Measurements from ENCODE around the gene POLR2J3.
"Not testable (repeated sequence)": the region's sequence is repeated elsewhere in the genome, so short reads cannot be mapped to it uniquely, and the experiment has no call there.

Gene POLR2J3

DNA sequence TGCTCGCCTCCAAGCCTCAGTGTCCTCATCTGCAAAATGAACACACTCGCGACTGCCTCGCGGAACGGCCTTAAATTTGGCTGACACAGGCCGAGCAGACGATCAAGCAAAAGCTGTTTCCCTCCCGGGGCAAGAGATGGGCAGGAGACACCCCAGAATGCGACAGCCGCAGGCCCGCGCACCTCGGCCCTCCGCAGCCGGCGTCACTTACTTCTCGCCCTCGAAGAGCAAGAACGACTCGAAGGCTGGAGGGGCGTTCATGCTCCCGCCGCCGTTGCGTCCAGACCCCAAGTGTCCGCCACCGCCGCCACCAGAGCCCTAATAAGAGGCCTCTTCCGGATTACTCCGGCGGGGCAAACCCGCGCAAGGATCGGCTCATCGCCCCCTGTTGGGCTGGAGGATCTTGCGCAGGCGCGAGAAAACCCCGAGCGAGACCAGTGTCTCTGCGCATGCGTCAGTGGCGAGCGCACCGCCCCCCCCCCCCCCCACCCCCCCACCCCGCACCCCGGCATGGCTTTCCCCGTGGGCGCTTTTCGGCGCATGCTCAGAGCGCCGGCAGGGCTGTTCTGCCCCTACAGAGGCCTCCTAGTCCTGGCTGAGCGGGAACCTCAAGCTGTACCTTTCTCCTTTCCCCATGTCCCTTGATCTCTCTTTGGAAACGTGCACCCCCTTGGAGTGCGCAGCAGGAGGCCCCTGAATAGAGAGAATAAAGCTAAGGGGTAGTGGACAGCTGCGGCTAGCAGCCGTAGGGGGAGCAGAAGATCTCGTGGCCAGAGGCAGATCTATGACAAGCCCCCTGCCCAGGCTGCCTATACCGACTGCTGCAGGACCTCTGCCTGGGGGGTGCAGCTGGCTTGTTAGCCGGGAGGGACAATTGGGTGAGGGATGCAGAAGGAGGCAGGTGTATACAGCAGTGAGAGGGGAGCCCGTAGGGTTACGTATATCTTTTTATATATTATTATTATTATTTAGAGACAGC lies at the start of gene POLR2J3:
Gene POLR2J3 (minus strand): TSS at position 323 of the 979 bp plus-strand sequence. CDS start 62 bp downstream, at position 261.
- H3K4me3 ChIP-seq (ENCODE audit: low read length in 2 of 2) = peak within 1 kb of the TSS; percentile 71 to 80
- not testable (repeated sequence) for H3K36me3 ChIP-seq (ENCODE audit: control insufficient read depth in 2 of 2, insufficient read depth in 2 of 2, low read length in 2 of 2); H3K9me3 ChIP-seq (ENCODE audit: control insufficient read depth in 2 of 2, low read length in 2 of 2); H3K27me3 ChIP-seq (ENCODE audit: control insufficient read depth in 2 of 2, insufficient read depth in 2 of 2, low read length in 2 of 2); H3K4me1 ChIP-seq (ENCODE audit: control insufficient read depth in 2 of 2, insufficient read depth in 2 of 2, low read length in 2 of 2)
- H3K27ac ChIP-seq (ENCODE audit: low read depth in 2 of 2, low read length in 2 of 2) = peak within 1 kb of the TSS in 1 of 2 donors; percentile 52
- H3K9ac ChIP-seq (ENCODE audit: low read depth in 1 of 2, low read length in 2 of 2) = peak within 1 kb of the TSS; percentile 69 to 77

DNA sequence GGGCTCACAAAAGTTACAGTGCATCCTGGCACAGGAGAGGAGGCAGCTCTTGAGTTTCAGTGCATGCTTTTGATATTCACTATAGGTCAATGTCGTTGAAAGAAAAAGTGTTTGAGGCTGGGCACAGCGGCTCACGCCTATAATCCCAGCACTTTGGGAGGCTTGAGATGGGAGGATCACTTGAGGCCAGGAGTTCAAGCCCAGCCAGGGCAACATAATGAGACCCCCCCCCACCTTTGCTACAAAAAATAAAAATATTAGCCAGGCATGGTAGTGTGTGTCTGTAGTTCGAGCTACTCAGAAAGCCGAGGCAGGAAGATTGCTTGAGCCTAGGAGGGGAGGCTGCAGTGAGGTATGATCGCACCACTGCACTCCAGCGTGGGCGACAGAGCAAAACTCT lies 45.7 kb upstream of the POLR2J3 start:
- not testable (repeated sequence) for H3K36me3 ChIP-seq (ENCODE audit: control insufficient read depth in 2 of 2, insufficient read depth in 2 of 2, low read length in 2 of 2); H3K4me3 ChIP-seq (ENCODE audit: low read length in 2 of 2); H3K9ac ChIP-seq (ENCODE audit: low read depth in 1 of 2, low read length in 2 of 2); H3K4me1 ChIP-seq (ENCODE audit: control insufficient read depth in 2 of 2, insufficient read depth in 2 of 2, low read length in 2 of 2); H3K9me3 ChIP-seq (ENCODE audit: control insufficient read depth in 2 of 2, low read length in 2 of 2); H3K27ac ChIP-seq (ENCODE audit: low read depth in 2 of 2, low read length in 2 of 2); H3K27me3 ChIP-seq (ENCODE audit: control insufficient read depth in 2 of 2, insufficient read depth in 2 of 2, low read length in 2 of 2)

DNA sequence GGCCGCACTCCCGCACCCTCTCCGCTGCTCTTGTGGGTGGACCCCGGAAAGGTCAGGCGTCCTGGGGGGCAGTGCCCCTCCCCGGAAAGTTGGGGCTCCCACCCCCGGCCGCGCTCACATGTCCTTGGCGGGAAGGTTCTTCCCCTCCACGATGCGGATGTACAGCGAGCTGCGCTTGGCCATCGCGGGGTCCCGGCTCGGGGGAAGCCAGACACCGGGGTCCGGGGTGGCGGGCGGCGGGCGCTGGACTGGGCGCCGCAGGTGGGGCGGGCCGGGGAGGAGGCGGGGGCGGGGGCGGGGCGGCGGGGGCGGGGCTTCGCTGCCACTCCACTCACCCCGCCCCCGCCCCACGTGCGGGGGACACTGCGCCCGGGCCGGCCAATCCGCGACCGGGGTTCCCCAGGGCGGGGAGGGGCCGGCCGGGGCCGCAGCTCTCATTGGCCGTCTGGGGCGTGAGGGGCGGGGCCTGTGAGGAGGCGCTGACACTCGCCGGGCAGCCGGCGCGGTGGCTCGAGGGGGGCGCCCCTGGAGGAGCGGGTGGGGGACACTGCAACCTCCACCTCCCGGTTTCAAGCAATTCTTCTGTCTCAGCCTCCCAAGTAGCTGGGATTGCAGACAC lies 44.2 kb upstream of the POLR2J3 start, which contains the start of gene RASA4:
Gene RASA4 (minus strand): TSS at position 250 of the 619 bp plus-strand sequence. CDS start 67 bp downstream, at position 183.
- H3K27me3 ChIP-seq (ENCODE audit: control insufficient read depth in 2 of 2, insufficient read depth in 2 of 2, low read length in 2 of 2); H3K4me1 ChIP-seq (ENCODE audit: control insufficient read depth in 2 of 2, insufficient read depth in 2 of 2, low read length in 2 of 2); H3K27ac ChIP-seq (ENCODE audit: low read depth in 2 of 2, low read length in 2 of 2); H3K9me3 ChIP-seq (ENCODE audit: control insufficient read depth in 2 of 2, low read length in 2 of 2); H3K9ac ChIP-seq (ENCODE audit: low read depth in 1 of 2, low read length in 2 of 2); H3K36me3 ChIP-seq (ENCODE audit: control insufficient read depth in 2 of 2, insufficient read depth in 2 of 2, low read length in 2 of 2): not testable (repeated sequence)
- peak within 1 kb of the TSS in 1 of 2 donors; percentile 48 for H3K4me3 ChIP-seq (ENCODE audit: low read length in 2 of 2)

DNA sequence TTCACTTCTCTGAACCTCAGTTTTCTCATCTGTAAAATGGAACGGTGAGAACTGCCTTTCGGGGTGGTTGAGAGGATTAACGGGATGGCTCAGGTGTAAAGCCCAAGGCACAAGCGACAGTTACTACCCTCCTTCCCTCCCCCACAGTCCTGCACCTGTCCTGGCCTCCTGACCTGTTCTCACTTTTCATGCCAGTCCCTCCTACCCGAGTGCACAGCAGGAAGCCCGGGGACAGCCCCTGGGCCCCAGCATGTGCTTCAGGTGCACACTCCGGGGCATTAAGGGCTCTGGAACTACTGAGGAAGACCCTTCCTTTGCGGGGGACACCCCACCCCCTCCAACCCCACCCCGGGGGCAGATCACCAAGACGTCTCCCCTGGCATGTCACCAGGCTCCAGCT lies 43.5 kb upstream of the POLR2J3 start:
- H3K36me3 ChIP-seq (ENCODE audit: control insufficient read depth in 2 of 2, insufficient read depth in 2 of 2, low read length in 2 of 2); H3K27me3 ChIP-seq (ENCODE audit: control insufficient read depth in 2 of 2, insufficient read depth in 2 of 2, low read length in 2 of 2); H3K27ac ChIP-seq (ENCODE audit: low read depth in 2 of 2, low read length in 2 of 2); H3K9ac ChIP-seq (ENCODE audit: low read depth in 1 of 2, low read length in 2 of 2); H3K4me1 ChIP-seq (ENCODE audit: control insufficient read depth in 2 of 2, insufficient read depth in 2 of 2, low read length in 2 of 2); H3K9me3 ChIP-seq (ENCODE audit: control insufficient read depth in 2 of 2, low read length in 2 of 2); H3K4me3 ChIP-seq (ENCODE audit: low read length in 2 of 2): not testable (repeated sequence)

DNA sequence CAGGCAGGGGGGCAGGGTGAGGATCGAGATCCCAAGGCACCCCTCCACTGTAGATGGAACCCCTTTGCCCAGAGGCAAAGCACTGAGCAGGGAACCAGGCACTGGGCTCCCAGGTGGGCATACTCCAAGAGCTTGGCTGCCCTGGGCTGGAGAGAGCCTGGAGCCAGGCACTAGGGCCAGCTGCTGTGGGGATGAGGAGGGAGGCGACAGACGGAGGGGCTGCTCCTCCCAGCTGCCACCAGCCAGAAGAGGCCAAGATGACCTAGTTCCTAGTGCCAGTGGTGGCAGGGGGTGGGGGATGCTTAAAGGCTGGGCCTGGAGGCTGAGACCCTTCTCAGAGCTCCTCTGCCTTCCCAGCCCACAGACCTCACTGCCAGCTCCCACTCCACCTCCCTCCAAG lies 42.5 kb upstream of the POLR2J3 start:
- not testable (repeated sequence) for H3K9ac ChIP-seq (ENCODE audit: low read depth in 1 of 2, low read length in 2 of 2); H3K9me3 ChIP-seq (ENCODE audit: control insufficient read depth in 2 of 2, low read length in 2 of 2); H3K36me3 ChIP-seq (ENCODE audit: control insufficient read depth in 2 of 2, insufficient read depth in 2 of 2, low read length in 2 of 2); H3K27ac ChIP-seq (ENCODE audit: low read depth in 2 of 2, low read length in 2 of 2); H3K4me1 ChIP-seq (ENCODE audit: control insufficient read depth in 2 of 2, insufficient read depth in 2 of 2, low read length in 2 of 2); H3K4me3 ChIP-seq (ENCODE audit: low read length in 2 of 2); H3K27me3 ChIP-seq (ENCODE audit: control insufficient read depth in 2 of 2, insufficient read depth in 2 of 2, low read length in 2 of 2)

DNA sequence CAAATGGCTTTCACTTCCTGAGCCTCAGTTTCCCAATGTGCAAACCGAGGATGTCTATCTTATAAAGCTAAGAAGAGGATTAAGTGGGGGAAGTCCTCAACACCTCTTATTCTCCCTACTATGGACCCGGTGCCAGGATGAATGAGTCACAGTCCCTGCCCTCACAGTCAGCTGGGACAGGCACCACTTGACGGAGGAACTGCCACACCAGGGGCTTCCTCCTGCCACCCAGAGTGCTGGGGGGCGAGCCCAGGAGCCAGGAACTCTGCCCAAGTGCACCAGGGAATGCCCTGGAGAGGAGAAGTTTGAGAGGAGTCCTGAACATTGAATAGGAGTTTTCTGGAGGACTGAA lies 41.9 kb upstream of the POLR2J3 start:
- H3K9ac ChIP-seq (ENCODE audit: low read depth in 1 of 2, low read length in 2 of 2); H3K9me3 ChIP-seq (ENCODE audit: control insufficient read depth in 2 of 2, low read length in 2 of 2); H3K27ac ChIP-seq (ENCODE audit: low read depth in 2 of 2, low read length in 2 of 2): not testable (repeated sequence)

DNA sequence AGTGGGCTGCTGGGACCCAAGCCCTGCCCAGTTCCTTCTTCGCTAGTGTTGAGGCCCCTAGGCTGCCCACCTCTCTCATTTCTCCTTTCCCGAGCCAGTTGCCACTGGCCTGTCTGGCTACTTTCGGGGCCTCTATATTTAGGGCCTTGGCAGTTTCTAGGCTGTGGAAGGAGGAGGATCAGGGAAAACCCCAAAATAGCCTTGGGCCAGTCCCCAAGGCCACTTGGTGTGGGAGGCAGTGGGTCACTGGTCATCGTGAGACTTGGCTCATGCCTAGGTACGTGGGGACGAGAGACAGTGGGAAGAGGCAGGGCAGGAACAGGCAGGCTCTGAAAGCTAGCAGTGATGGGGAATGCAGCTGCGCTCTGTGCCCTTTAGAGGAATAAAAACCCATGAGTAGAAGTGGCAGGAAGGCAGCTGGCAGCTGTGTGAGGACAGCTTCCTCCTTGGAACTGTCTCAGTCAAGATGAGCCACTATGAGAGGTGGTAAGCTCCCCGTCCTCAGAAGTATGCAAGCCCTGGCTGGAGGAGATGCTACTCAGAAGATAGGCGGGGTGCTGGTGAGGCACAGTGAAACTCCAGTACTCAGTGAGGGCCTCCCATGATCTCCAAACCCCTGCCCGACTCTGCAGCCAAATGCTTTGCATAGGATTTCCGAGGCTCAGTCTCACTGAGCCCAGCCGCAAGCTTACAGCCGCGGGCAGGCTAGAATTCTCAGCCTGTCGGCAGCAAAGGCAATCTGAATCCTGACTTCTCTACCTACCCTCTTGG lies 41.4 kb upstream of the POLR2J3 start:
- not testable (repeated sequence) for H3K27ac ChIP-seq (ENCODE audit: low read depth in 2 of 2, low read length in 2 of 2)

More for the DNA sequence above, 41.9 kb upstream of the POLR2J3 start:
- H3K36me3 ChIP-seq (ENCODE audit: control insufficient read depth in 2 of 2, insufficient read depth in 2 of 2, low read length in 2 of 2); H3K4me1 ChIP-seq (ENCODE audit: control insufficient read depth in 2 of 2, insufficient read depth in 2 of 2, low read length in 2 of 2); H3K27me3 ChIP-seq (ENCODE audit: control insufficient read depth in 2 of 2, insufficient read depth in 2 of 2, low read length in 2 of 2); H3K4me3 ChIP-seq (ENCODE audit: low read length in 2 of 2): not testable (repeated sequence)

DNA sequence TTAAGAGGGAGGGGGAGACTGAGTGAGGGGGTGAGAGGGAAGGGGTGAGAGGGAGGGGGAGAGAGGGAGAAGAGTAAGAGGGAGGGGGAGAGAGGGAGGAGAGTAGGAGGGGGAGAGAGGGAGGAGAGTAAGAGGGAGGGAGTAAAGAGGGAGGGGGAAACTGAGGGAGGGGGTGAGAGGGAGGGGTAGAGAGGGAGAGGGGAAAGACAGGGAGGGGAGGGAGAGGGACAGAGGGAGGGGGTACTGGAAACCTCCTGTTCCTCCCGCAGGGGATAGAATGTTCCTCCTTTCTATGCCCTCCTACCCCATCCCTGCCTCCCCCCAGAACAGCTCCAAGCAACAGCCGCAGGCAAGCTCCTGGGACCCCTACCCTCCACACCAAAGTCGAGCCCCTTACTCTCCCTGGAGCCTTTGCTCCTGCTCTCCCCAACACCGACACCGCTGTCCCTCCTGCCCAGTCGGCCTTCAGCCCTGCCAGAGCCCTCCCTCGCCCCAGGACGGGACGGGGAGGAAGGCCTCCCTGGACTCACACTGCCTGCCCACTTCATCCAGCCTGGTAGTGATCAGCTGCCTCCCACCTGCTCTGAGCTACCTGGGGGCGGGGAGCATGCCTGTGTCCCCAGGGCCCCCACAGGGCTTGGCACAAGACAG lies 39.4 kb upstream of the POLR2J3 start:
- not testable (repeated sequence) for H3K9me3 ChIP-seq (ENCODE audit: control insufficient read depth in 2 of 2, low read length in 2 of 2); H3K4me3 ChIP-seq (ENCODE audit: low read length in 2 of 2); H3K9ac ChIP-seq (ENCODE audit: low read depth in 1 of 2, low read length in 2 of 2); H3K36me3 ChIP-seq (ENCODE audit: control insufficient read depth in 2 of 2, insufficient read depth in 2 of 2, low read length in 2 of 2); H3K27me3 ChIP-seq (ENCODE audit: control insufficient read depth in 2 of 2, insufficient read depth in 2 of 2, low read length in 2 of 2); H3K4me1 ChIP-seq (ENCODE audit: control insufficient read depth in 2 of 2, insufficient read depth in 2 of 2, low read length in 2 of 2)
- H3K27ac ChIP-seq (ENCODE audit: low read depth in 2 of 2, low read length in 2 of 2) = peak overlapping the region in 1 of 2 donors; percentile 43

More for the DNA sequence above, 41.4 kb upstream of the POLR2J3 start:
- not testable (repeated sequence) for H3K9ac ChIP-seq (ENCODE audit: low read depth in 1 of 2, low read length in 2 of 2); H3K27me3 ChIP-seq (ENCODE audit: control insufficient read depth in 2 of 2, insufficient read depth in 2 of 2, low read length in 2 of 2); H3K9me3 ChIP-seq (ENCODE audit: control insufficient read depth in 2 of 2, low read length in 2 of 2); H3K4me3 ChIP-seq (ENCODE audit: low read length in 2 of 2); H3K36me3 ChIP-seq (ENCODE audit: control insufficient read depth in 2 of 2, insufficient read depth in 2 of 2, low read length in 2 of 2); H3K4me1 ChIP-seq (ENCODE audit: control insufficient read depth in 2 of 2, insufficient read depth in 2 of 2, low read length in 2 of 2)

DNA sequence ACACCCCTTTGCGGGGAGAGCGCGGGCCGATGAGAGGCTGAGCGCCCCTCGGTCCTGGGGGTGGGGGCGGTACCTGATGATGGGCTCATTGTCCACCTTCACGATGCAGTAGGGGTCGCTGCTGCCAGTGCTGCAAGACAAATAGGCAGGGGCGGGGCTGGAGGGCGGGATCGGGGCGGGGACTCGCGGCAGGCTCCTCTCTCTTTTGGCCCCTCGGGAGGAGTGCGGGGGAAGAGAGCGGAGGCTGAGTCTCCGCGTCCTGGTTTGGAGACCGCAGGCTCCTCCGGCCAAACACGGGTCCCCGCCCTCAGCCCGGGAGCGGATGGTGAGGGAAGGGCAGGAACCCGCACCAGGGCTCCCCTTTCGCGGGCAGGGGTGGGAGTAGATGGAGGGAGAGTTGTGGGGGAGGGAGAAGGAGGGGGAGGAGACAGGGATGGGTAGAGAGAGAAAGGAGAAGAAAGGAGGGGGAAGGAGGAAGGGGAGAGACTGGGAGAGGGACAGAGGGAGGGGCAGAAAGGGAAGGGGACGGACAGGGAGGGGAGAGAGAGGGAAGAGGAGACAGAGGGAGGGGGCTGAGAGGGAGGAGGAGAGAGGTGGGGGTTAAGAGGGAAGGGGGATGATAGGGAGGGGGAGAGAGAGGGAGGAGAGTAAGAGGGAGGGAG lies 38.8 kb upstream of the POLR2J3 start:
- H3K4me3 ChIP-seq (ENCODE audit: low read length in 2 of 2); H3K36me3 ChIP-seq (ENCODE audit: control insufficient read depth in 2 of 2, insufficient read depth in 2 of 2, low read length in 2 of 2); H3K27me3 ChIP-seq (ENCODE audit: control insufficient read depth in 2 of 2, insufficient read depth in 2 of 2, low read length in 2 of 2); H3K27ac ChIP-seq (ENCODE audit: low read depth in 2 of 2, low read length in 2 of 2); H3K9ac ChIP-seq (ENCODE audit: low read depth in 1 of 2, low read length in 2 of 2); H3K4me1 ChIP-seq (ENCODE audit: control insufficient read depth in 2 of 2, insufficient read depth in 2 of 2, low read length in 2 of 2); H3K9me3 ChIP-seq (ENCODE audit: control insufficient read depth in 2 of 2, low read length in 2 of 2): not testable (repeated sequence)

All from mucosa of rectum (tissue), 2 donors.